Measurements from ENCODE around the gene SMIM28. TPM values are rescaled to one million over a fixed set of nuclear protein-coding genes. Genes with fewer than 3 reads are reported as not detected.
"Not testable (repeated sequence)": the region's sequence is repeated elsewhere in the genome, so short reads cannot be mapped to it uniquely, and the experiment has no call there.

Gene SMIM28
- total RNA-seq, 8 experiments from 2014 or later: 0.38 TPM; not detected in 7

DNA sequence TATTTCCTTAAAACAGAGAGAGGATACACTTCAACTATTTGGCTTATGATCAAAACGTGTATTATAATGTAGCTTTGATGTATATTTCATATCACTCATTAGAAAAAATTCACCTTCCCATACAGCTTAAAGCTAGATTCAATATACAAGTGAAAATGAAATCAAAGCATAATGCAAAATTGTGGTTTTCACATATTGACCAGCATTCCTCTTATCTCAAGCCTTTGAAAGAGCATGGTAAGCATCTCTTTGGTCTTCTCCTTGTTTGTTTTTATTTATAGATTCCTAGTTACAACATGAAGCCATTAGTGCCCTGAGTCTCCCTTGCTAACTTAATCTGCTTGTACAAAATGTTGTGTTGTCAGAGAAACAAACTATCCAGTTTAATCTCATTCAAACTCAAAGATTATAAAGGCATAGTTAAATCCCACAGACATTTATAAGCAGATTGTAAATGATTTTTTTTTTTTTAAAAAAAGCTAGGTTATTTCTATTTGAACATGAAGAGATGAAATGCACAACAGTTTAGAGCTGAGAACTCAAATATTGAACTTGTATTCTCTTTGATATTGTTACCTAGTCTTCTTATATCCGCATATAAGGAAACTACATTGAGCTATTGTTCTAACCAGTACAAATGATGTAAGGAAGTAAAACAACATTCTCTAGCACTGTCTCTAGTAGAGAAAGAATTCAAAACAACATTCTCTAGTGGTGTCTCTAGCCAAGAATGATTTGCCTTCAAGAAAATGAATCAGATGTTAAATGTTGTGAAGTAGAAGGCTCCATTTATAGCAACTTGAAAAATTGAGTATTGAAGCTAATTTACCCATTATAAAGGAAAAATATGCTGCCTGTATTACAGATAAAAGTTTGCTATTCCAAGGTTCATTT, 31.2 kb upstream of the SMIM28 start:
- Histone ChIP-seq H3K4me1 (replicated peaks in 1 of 2) (no peaks in the 10 kb centered on the region), H3K27ac (no peak overlapping the region), H3K4me3 (no peak overlapping the region)
- 0 to 100% (median 64%) methylated on average over 1 to 2 of the region's 2 CpGs for WGBS, 10 experiments
- in situ Hi-C loops (cut with MboI; ENCODE audit: low pct_unique_long_range_greater_than_20kb in 2 of 9, low sequenced_read_pairs in 9 of 9, unreplicated experiment in 9 of 9): no loop called here
- peak in 4 of 8 experiments; percentile 32 to 46 (median 42) for ATAC-seq (replicated peaks in 6 of 8)

DNA sequence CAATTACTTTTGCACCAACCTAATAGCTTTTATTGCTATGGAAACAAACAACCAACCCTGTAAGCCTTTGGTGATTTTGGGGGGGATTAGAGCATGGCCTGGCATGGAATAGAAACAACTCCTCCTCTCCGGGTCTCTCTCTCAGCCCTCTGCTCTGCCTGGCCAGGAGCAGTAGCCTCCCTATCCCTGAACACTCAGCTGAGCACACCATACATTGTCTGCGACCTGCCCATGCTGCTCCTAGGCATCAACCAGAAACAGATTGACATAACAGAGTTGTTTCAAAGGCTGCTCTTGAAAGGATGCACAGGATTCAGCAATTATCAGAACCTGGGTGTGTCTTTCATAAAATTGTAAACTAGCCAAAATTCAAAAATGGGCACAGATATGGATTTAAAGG, 29.8 kb upstream of the SMIM28 start:
- peak in 1 of 8 experiments; percentile 59 for ATAC-seq (replicated peaks in 6 of 8)
- Histone ChIP-seq H3K4me3 (no peak overlapping the region), H3K4me1 (replicated peaks in 1 of 2) (no peaks in the 10 kb centered on the region), H3K27ac (no peak overlapping the region)
- in situ Hi-C loops (cut with MboI; ENCODE audit: low pct_unique_long_range_greater_than_20kb in 2 of 9, low sequenced_read_pairs in 9 of 9, unreplicated experiment in 9 of 9): no loop called here
- WGBS, 10 experiments: 8 to 100% (median 69%) methylated on average over 1 to 2 of the region's 2 CpGs; no CpG with 5 or more reads in 4 of the 10 experiments

DNA sequence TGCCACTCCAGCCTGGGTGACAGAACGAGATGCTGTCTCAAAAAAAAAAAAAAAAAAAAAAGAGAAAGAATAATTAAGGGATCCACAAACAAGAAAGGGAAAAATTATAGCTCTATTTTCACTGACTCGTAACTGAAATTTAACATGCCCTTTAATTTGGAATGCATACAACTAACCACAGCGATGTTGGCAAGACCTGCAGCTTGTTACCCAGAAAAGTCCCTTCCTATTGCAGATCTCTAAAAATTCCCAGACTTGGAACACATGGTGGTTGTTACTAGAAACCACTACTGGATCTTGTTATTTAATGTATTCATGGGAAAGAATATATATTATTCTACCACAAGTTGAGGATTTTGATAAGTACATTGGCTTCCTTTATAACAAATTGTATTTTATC, 27.8 kb upstream of the SMIM28 start:
- no peak overlapping the region for H3K4me3 ChIP-seq
- WGBS, 10 experiments: 0 to 100% (median 90%) methylated on average over 1 to 3 of the region's 3 CpGs; no CpG with 5 or more reads in 1 of the 10 experiments
- no peak overlapping the region for H3K27ac ChIP-seq
- no peaks in the 10 kb centered on the region for H3K4me1 ChIP-seq (replicated peaks in 1 of 2)
- no peak for ATAC-seq (replicated peaks in 6 of 8)
- in situ Hi-C loops (cut with MboI; ENCODE audit: low pct_unique_long_range_greater_than_20kb in 2 of 9, low sequenced_read_pairs in 9 of 9, unreplicated experiment in 9 of 9): no loop called here

DNA sequence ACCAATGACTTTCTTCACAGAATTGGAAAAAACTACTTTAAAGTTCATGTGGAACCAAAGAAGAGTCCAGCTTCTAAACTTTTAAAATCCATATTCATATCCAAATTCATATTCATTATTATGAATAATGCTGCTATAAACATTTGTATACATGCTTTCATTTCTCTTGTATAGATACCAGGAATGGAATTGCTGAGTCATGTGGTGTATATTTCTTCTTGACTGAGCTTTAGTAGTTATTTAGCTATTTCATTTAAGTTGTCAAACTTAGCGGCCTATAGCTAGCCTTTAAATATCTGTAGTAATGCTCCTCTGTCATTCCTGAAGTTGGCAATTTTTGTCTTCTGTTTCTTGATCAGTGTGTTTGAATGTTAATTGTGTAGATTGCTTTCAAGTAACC, 19.8 kb upstream of the SMIM28 start:
- H3K4me3 ChIP-seq: no peak overlapping the region
- H3K27ac ChIP-seq: no peak overlapping the region
- in situ Hi-C loops (cut with MboI; ENCODE audit: low pct_unique_long_range_greater_than_20kb in 2 of 9, low sequenced_read_pairs in 9 of 9, unreplicated experiment in 9 of 9): no loop called here
- no peak for ATAC-seq (replicated peaks in 6 of 8)
- no peaks in the 10 kb centered on the region for H3K4me1 ChIP-seq (replicated peaks in 1 of 2)
- 40 to 100% (median 86%) methylated on average over 1 of the region's 1 CpG; no CpG with 5 or more reads in 2 of the 10 experiments for WGBS, 10 experiments

DNA sequence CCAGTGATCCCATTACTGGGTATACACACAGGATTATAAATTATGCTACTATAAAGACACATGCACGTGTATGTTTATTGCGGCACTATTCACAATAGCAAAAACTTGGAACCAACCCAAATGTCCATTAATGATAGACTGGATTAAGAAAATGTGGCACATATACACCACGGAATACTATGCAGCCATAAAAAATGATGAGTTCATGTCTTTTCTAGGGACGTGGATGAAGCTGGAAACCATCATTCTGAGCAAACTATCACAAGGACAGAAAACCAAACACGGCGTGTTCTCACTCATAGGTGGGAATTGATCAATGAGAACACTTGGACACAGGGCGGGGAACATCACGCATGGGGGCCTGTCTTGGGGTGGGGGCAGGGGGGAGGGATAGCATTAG, 9.0 kb upstream of the SMIM28 start:
- in situ Hi-C loops (cut with MboI; ENCODE audit: low pct_unique_long_range_greater_than_20kb in 2 of 9, low sequenced_read_pairs in 9 of 9, unreplicated experiment in 9 of 9); H3K4me3 ChIP-seq; H3K4me1 ChIP-seq (replicated peaks in 1 of 2); H3K27ac ChIP-seq; ATAC-seq (replicated peaks in 6 of 8): not testable (repeated sequence)
- 77 to 100% (median 100%) methylated on average over 2 to 6 of the region's 8 CpGs; no CpG with 5 or more reads in 5 of the 10 experiments for WGBS, 10 experiments

DNA sequence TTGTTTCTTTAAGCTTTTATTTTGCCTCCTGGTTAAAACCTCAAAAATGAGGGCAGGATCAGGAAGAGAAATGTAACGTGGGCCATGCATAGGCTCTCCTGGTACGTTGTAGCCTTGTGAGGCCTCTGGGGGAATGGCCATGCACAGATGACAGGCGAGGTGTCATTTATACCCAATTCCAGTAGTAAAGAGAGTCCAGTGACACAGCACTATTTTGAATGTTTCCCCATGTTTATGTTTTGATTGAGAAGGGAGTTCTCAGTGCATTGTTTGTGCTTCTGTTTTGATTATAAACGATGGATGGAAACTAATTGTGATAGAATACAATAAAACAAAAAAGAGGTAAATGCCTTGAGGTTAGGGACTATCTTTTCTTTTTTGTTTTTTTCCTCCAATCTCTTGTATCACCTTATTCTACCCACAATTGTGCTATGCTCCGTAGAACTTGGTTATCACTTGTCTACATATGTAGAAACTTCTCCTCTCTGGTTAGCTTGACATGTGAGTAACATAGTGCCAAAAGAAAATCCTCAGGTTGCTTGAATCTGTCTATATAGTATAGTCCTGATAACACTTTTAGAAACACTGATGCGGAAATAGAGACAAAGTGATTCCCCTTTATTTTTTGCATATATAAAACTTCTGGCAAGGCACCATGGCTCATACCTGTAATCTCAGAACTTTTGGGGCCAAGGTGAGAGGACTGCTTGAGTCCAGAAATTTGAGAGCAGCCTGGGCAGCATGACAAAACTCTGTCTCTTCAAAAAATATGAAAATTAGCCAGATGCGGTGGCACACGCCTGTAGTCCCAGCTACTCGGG, 6.9 kb upstream of the SMIM28 start:
- Histone ChIP-seq H3K4me3 (no peak overlapping the region), H3K27ac (no peak overlapping the region), H3K4me1 (replicated peaks in 1 of 2) (peaks cover 5 to 6% of the 10 kb centered on the region in 2 donors)
- in situ Hi-C loops (cut with MboI; ENCODE audit: low pct_unique_long_range_greater_than_20kb in 2 of 9, low sequenced_read_pairs in 9 of 9, unreplicated experiment in 9 of 9): no loop called here
- 50 to 100% (median 82%) methylated on average over 1 to 9 of the region's 9 CpGs for WGBS, 10 experiments
- ATAC-seq (replicated peaks in 6 of 8): no peak

DNA sequence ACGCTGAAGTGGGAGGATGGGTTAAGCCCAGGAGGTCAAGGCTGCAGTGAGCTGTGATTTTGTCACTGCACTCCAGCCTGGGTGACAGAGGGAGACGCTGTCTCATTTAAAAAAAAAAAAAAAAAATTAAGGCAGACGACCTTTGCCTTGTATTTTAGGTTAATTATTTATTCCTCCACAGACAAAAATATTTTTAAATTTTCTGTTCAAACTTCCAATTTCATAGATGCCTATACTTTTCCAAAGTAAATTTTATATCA, 6.3 kb upstream of the SMIM28 start:
- WGBS, 10 experiments: 18 to 100% (median 47%) methylated on average over 1 to 3 of the region's 3 CpGs; no CpG with 5 or more reads in 1 of the 10 experiments
- Histone ChIP-seq H3K4me3 (no peak overlapping the region), H3K4me1 (replicated peaks in 1 of 2) (peaks cover 5 to 6% of the 10 kb centered on the region in 2 donors), H3K27ac (no peak overlapping the region)
- ATAC-seq (replicated peaks in 6 of 8): no peak
- in situ Hi-C loops (cut with MboI; ENCODE audit: low pct_unique_long_range_greater_than_20kb in 2 of 9, low sequenced_read_pairs in 9 of 9, unreplicated experiment in 9 of 9): no loop called here

DNA sequence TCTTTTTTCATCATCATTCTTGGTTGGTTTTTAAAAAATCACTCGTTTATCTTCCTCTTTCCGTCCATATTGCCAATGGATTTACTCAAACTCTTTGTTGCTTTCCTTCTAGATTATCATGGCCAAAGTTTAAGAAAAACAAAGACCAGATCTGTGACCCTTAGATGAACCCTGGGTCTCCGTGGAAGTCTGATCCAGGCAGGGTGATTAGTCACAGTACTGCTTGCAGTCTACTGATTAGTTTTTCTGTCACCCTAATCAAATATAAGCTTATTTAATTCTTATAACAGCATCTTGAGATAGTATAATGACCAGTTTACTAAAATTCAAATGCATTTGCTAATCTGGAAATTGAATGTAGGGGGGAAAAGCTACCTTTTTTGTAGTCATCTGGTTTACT, 6.0 kb upstream of the SMIM28 start:
- peak in 3 of 8 experiments; percentile 41 to 48 (median 43) for ATAC-seq (replicated peaks in 6 of 8)
- WGBS, 10 experiments: 8 to 51% (median 17%) methylated on average over 1 to 3 of the region's 3 CpGs

DNA sequence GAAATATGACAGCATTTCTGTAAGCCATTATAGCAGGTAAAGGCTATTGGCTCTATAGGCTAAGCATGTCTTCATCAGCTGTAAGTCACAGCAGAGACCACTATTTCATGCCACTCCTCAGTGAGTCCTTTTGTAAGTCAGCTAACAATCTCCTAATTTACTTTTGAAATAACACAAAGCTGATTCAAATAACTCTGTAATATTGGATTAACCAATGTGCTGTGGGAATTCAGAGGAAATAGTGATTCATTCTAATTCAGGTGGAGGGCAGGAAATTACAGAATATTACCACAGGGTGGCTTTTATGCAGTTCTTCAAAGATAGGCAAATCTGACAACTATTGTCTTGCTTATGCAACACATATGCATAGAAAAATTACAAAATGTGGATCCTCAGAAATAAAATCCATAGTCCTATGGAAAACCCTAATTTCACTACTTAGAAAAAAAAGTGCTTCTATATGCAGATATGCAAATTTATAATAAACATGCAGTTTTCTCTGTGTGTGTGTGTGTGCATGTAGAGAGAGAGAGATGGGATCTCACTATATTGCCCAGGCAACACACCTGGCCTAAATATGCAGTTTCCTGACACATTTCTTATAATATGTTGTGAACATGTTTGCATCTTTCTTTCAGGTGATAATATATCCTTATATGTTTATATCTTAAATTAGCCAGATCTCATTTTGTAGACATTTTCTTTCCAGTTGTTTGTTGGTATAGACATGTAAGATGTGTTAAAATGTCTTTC, 4.8 kb upstream of the SMIM28 start:
- in situ Hi-C loops (cut with MboI; ENCODE audit: low pct_unique_long_range_greater_than_20kb in 2 of 9, low sequenced_read_pairs in 9 of 9, unreplicated experiment in 9 of 9): no loop called here
- Histone ChIP-seq H3K4me1 (replicated peaks in 1 of 2) (peaks cover 5 to 6% of the 10 kb centered on the region in 2 donors), H3K27ac (no peak overlapping the region), H3K4me3 (no peak overlapping the region)
- peak in 3 of 8 experiments; percentile 30 to 62 (median 56) for ATAC-seq (replicated peaks in 6 of 8)

More for the DNA sequence above, 6.0 kb upstream of the SMIM28 start:
- Histone ChIP-seq H3K4me3 (no peak overlapping the region), H3K27ac (no peak overlapping the region), H3K4me1 (replicated peaks in 1 of 2) (peaks cover 5 to 6% of the 10 kb centered on the region in 2 donors)
- in situ Hi-C loops (cut with MboI; ENCODE audit: low pct_unique_long_range_greater_than_20kb in 2 of 9, low sequenced_read_pairs in 9 of 9, unreplicated experiment in 9 of 9): no loop called here

DNA sequence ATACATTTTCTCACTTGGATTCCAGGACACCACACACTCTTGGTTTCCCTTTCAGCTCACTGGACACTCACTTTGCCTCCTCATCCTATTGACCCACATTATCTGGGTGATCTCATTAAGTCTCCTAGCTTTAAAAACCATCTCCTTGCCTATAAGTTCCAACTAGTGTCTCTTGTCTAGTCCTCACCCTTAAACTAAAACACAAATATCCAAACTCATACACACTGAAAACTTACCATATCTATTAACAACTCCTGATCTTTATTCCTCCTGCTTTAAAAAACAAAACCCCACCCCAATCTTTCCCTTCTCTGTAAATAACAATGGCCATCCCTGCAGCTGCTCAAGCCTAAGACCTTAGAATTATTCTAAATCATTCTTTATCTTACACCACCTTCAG, 3.5 kb upstream of the SMIM28 start:
- in situ Hi-C loops (cut with MboI; ENCODE audit: low pct_unique_long_range_greater_than_20kb in 2 of 9, low sequenced_read_pairs in 9 of 9, unreplicated experiment in 9 of 9): no loop called here
- no peak overlapping the region for H3K4me3 ChIP-seq
- ATAC-seq (replicated peaks in 6 of 8): no peak
- H3K27ac ChIP-seq: no peak overlapping the region
- peaks cover 5 to 6% of the 10 kb centered on the region in 2 donors for H3K4me1 ChIP-seq (replicated peaks in 1 of 2)

DNA sequence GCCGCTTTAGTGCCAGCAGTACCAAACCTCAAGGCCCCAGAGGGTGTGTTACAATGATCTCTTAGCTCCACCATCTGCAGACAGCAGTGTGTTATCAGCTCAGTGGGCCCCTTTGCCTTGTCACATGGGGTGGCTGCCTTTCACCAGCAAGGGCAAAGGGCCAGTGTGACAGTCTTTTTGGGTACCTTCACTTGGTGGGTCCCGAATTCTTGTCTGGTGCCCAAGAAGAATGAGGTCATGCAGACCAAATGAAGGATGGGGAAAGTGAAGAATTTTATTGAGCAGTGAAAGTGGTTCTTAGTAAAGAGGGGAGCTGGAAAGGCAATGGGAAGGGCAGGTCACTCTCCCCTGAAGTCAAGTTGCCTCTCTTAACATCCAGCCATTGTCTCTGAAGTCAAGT, 2.9 kb upstream of the SMIM28 start:
- H3K27ac ChIP-seq: no peak overlapping the region
- H3K4me3 ChIP-seq: no peak overlapping the region
- ATAC-seq (replicated peaks in 6 of 8): no peak
- WGBS, 10 experiments: 80 to 100% methylated on average over 1 of the region's 2 CpGs; no CpG with 5 or more reads in 8 of the 10 experiments
- in situ Hi-C loops (cut with MboI; ENCODE audit: low pct_unique_long_range_greater_than_20kb in 2 of 9, low sequenced_read_pairs in 9 of 9, unreplicated experiment in 9 of 9): no loop called here
- peaks cover 5 to 6% of the 10 kb centered on the region in 2 donors for H3K4me1 ChIP-seq (replicated peaks in 1 of 2)

DNA sequence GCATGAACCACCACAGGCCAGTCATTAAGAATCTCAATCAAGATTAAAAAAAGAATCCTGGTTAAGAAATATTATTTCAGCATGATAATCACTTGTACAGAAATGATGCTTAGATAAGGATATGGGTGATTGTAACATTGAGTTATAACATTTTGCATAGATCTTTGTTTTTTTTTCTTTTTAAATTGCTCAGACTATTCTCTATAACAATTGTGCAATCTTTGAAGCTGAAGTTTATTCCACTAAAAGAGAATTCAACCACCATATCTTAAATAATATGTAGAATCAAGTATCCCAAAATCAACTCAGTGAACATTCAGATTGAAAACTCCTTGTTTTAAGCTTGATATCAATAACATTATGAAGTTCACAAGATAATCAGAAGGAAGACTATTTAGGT, 663 bp upstream of the SMIM28 start:
- Histone ChIP-seq H3K27ac (no peak overlapping the region), H3K4me1 (replicated peaks in 1 of 2) (peaks cover 0 to under 1% of the 10 kb centered on the region in 2 donors), H3K4me3 (no peak overlapping the region)
- no peak for ATAC-seq (replicated peaks in 6 of 8)
- in situ Hi-C loops (cut with MboI; ENCODE audit: low pct_unique_long_range_greater_than_20kb in 2 of 9, low sequenced_read_pairs in 9 of 9, unreplicated experiment in 9 of 9): no loop called here

DNA sequence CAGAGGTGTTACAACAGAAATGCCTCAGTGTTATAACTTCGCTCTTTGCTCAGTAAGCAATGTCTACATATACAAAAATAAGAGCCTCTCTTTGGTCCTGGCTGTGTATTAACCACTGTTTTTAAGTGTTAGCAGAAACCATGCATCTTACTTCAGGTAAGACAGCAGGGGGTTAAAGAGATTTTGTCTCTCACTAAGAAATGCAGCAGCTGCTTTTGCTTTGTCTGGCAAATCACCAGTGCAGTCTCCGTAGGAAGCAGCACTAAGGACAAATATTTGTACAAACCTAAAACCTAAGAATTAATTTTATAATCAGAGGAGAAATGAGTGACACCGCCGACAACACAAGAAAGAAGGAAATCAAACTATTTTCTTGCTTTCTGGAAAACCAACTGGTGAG, 758 bp downstream of the SMIM28 start:
- Histone ChIP-seq H3K27ac (no peak overlapping the region), H3K4me3 (no peak overlapping the region), H3K4me1 (replicated peaks in 1 of 2) (no peaks in the 10 kb centered on the region)
- in situ Hi-C loops (cut with MboI; ENCODE audit: low pct_unique_long_range_greater_than_20kb in 2 of 9, low sequenced_read_pairs in 9 of 9, unreplicated experiment in 9 of 9): no loop called here
- WGBS, 10 experiments: 50 to 100% (median 83%) methylated on average over 1 to 4 of the region's 4 CpGs
- no peak for ATAC-seq (replicated peaks in 6 of 8)

All from motor neuron (in vitro differentiated cells).